K562 (cell line): ENCODE results near the gene SPRYD3. TPM values are rescaled to one million over a fixed set of nuclear protein-coding genes. Genes with fewer than 3 reads are reported as not detected.

Experiments used
- microRNA-seq: library from miRNA; unstranded; fragments of <30 nt; microRNA quantifications from one replicate; pipeline ENCODE4, GENCODE V29; 2018; ENCODE audit warnings: borderline microRNAs expressed
- polyA plus RNA-seq, 8 experiments: library from polyadenylated mRNA; depleted of rRNA in 4 of 8; stranded (reverse) in 5 of 8; unstranded in 3 of 8; fragments of >200 nt; fragmentation: Nextera tagmentation in 2 of 8; fragmentation: Illumina TruSeq in 1 of 8; extraction: Ambion mirVana in 2 of 8; extraction: Trizol in 1 of 8; gene quantifications; 2 replicates each; pipeline versions ENCODE4 v1.2.1 to v1.2.3, GENCODE V29; 2011 to 2014; ENCODE audit warnings: inconsistent platforms in 1 of 8, missing spikeins in 1 of 8
- small RNA-seq: library from RNA; depleted of rRNA; stranded (forward); fragments of <200 nt; gene quantifications from one replicate; pipeline ENCODE3, GENCODE V24; 2014
- total RNA-seq, 7 experiments: library from RNA; depleted of rRNA in 6 of 7; stranded (reverse); fragments of >200 nt in 6 of 7; fragmentation: Illumina TruSeq in 2 of 7; extraction: Trizol in 2 of 7; gene quantifications; 2 replicates each; pipeline versions ENCODE4 v1.2.1 to v1.2.3, GENCODE V29; 2011 to 2021; ENCODE audit warnings: low replicate concordance in 1 of 7

SPRYD3 gene
- total and polyA plus RNA-seq, 9 of the 15 experiments (the other 6 are each of a cell fraction or from before 2014, with no cell fraction given), result 1.5 to 13.6 (median 7.6) TPM

Small RNA genes lying within 50 kb of the gene (microRNA-seq; reads per million reads assigned to microRNA genes)
- gene MIR6757, result not detected

Small RNA genes lying within 50 kb of the gene (small RNA-seq; reads per million reads assigned to genes)
- gene MIR6757, result not detected

Other genes starting within 250 kb of the SPRYD3 start
Only the 7 nearest of the 16 such genes appear.
- 617 and 636 TPM in 2 replicates for gene EIF4B, start 72.9 kb downstream of the SPRYD3 start, total RNA-seq (2014; rRNA removed)
- 669 and 710 TPM in 2 replicates for gene EIF4B, start 72.9 kb downstream of the SPRYD3 start, total RNA-seq (2014; rRNA removed; fragmentation: Illumina TruSeq; extraction: Trizol)
- gene EIF4B, start 72.9 kb downstream of the SPRYD3 start, total RNA-seq (2015; rRNA removed; fragmentation: Illumina TruSeq; extraction: Trizol), result 624 and 636 TPM in 2 replicates
- 535 and 617 TPM in 2 replicates for gene EIF4B, start 72.9 kb downstream of the SPRYD3 start, total RNA-seq (2021)
- gene EIF4B, start 72.9 kb downstream of the SPRYD3 start, polyA plus RNA-seq (2011; rRNA removed), result 489 and 497 TPM in 2 replicates
- gene EIF4B, start 72.9 kb downstream of the SPRYD3 start, polyA plus RNA-seq (2014; fragmentation: Illumina TruSeq; extraction: Trizol), result 552 and 578 TPM in 2 replicates
- gene EIF4B, start 72.9 kb downstream of the SPRYD3 start, polyA plus RNA-seq (2014; fragmentation: Nextera tagmentation; extraction: Ambion mirVana), result 100 to 1,000 TPM; 138 to 150 TPM
- gene EIF4B, start 72.9 kb downstream of the SPRYD3 start, polyA plus RNA-seq (2014; rRNA removed), result 312 and 317 TPM in 2 replicates
- 1.2 and 1.3 TPM in 2 replicates for gene TNS2, start 29.3 kb downstream of the SPRYD3 start, total RNA-seq (2014; rRNA removed)
- gene TNS2, start 29.3 kb downstream of the SPRYD3 start, total RNA-seq (2014; rRNA removed; fragmentation: Illumina TruSeq; extraction: Trizol), result 0.41 and 0.73 TPM in 2 replicates
- gene TNS2, start 29.3 kb downstream of the SPRYD3 start, total RNA-seq (2015; rRNA removed; fragmentation: Illumina TruSeq; extraction: Trizol), result 0.65 and 0.79 TPM in 2 replicates
- 2.8 and 3.1 TPM in 2 replicates for gene TNS2, start 29.3 kb downstream of the SPRYD3 start, total RNA-seq (2021)
- 1.3 and 1.7 TPM in 2 replicates for gene TNS2, start 29.3 kb downstream of the SPRYD3 start, polyA plus RNA-seq (2011; rRNA removed)
- gene TNS2, start 29.3 kb downstream of the SPRYD3 start, polyA plus RNA-seq (2014; fragmentation: Illumina TruSeq; extraction: Trizol), result 1.4 and 1.6 TPM in 2 replicates
- gene TNS2, start 29.3 kb downstream of the SPRYD3 start, polyA plus RNA-seq (2014; fragmentation: Nextera tagmentation; extraction: Ambion mirVana), result under 1 TPM in 1 of 2 experiments, not detected in 1; 0.28 TPM
- gene TNS2, start 29.3 kb downstream of the SPRYD3 start, polyA plus RNA-seq (2014; rRNA removed), result 1.0 and 2.8 TPM in 2 replicates
- 1.2 and 1.6 TPM in 2 replicates for gene IGFBP6, start 18.3 kb upstream of the SPRYD3 start, total RNA-seq (2014; rRNA removed)
- gene IGFBP6, start 18.3 kb upstream of the SPRYD3 start, total RNA-seq (2014; rRNA removed; fragmentation: Illumina TruSeq; extraction: Trizol), result 0.36 and 0.61 TPM in 2 replicates
- gene IGFBP6, start 18.3 kb upstream of the SPRYD3 start, total RNA-seq (2015; rRNA removed; fragmentation: Illumina TruSeq; extraction: Trizol), result 0.38 and 0.76 TPM in 2 replicates
- 1.4 and 2.3 TPM in 2 replicates for gene IGFBP6, start 18.3 kb upstream of the SPRYD3 start, total RNA-seq (2021)
- gene IGFBP6, start 18.3 kb upstream of the SPRYD3 start, polyA plus RNA-seq (2011; rRNA removed), result 0.24 and 1.4 TPM in 2 replicates
- gene IGFBP6, start 18.3 kb upstream of the SPRYD3 start, polyA plus RNA-seq (2014; fragmentation: Illumina TruSeq; extraction: Trizol), result 0.52 and 0.62 TPM in 2 replicates
- gene IGFBP6, start 18.3 kb upstream of the SPRYD3 start, polyA plus RNA-seq (2014; fragmentation: Nextera tagmentation; extraction: Ambion mirVana), result under 1 TPM; 0.15 to 0.23 TPM
- 0.54 and 2.4 TPM in 2 replicates for gene IGFBP6, start 18.3 kb upstream of the SPRYD3 start, polyA plus RNA-seq (2014; rRNA removed)
- not detected in 2 replicates for gene SOAT2, start 24.1 kb upstream of the SPRYD3 start, total RNA-seq (2014; rRNA removed)
- not detected in 2 replicates for gene SOAT2, start 24.1 kb upstream of the SPRYD3 start, total RNA-seq (2014; rRNA removed; fragmentation: Illumina TruSeq; extraction: Trizol)
- gene SOAT2, start 24.1 kb upstream of the SPRYD3 start, total RNA-seq (2015; rRNA removed; fragmentation: Illumina TruSeq; extraction: Trizol), result not detected in 2 replicates
- gene SOAT2, start 24.1 kb upstream of the SPRYD3 start, total RNA-seq (2021), result not detected in 2 replicates
- not detected in 2 replicates for gene SOAT2, start 24.1 kb upstream of the SPRYD3 start, polyA plus RNA-seq (2011; rRNA removed)
- gene SOAT2, start 24.1 kb upstream of the SPRYD3 start, polyA plus RNA-seq (2014; fragmentation: Illumina TruSeq; extraction: Trizol), result not detected in 2 replicates
- not detected for gene SOAT2, start 24.1 kb upstream of the SPRYD3 start, polyA plus RNA-seq (2014; fragmentation: Nextera tagmentation; extraction: Ambion mirVana)
- 0.04 TPM in 1 of 2 replicates, not detected in the other for gene SOAT2, start 24.1 kb upstream of the SPRYD3 start, polyA plus RNA-seq (2014; rRNA removed)
- gene ZNF740, start 101.3 kb upstream of the SPRYD3 start, total RNA-seq (2014; rRNA removed), result 15.1 and 16.1 TPM in 2 replicates
- gene ZNF740, start 101.3 kb upstream of the SPRYD3 start, total RNA-seq (2014; rRNA removed; fragmentation: Illumina TruSeq; extraction: Trizol), result 18.6 and 19.9 TPM in 2 replicates
- 13.3 and 13.6 TPM in 2 replicates for gene ZNF740, start 101.3 kb upstream of the SPRYD3 start, total RNA-seq (2015; rRNA removed; fragmentation: Illumina TruSeq; extraction: Trizol)
- 39.6 and 46.4 TPM in 2 replicates for gene ZNF740, start 101.3 kb upstream of the SPRYD3 start, total RNA-seq (2021)
- gene ZNF740, start 101.3 kb upstream of the SPRYD3 start, polyA plus RNA-seq (2011; rRNA removed), result 33.1 and 34.9 TPM in 2 replicates
- gene ZNF740, start 101.3 kb upstream of the SPRYD3 start, polyA plus RNA-seq (2014; fragmentation: Illumina TruSeq; extraction: Trizol), result 19.2 and 21.0 TPM in 2 replicates
- gene ZNF740, start 101.3 kb upstream of the SPRYD3 start, polyA plus RNA-seq (2014; fragmentation: Nextera tagmentation; extraction: Ambion mirVana), result 1 to 10 TPM in 1 of 2 experiments, under 1 TPM in 1; 0.57 to 1.4 TPM
- gene ZNF740, start 101.3 kb upstream of the SPRYD3 start, polyA plus RNA-seq (2014; rRNA removed), result 20.6 and 22.1 TPM in 2 replicates
- gene CSAD, start 101.5 kb upstream of the SPRYD3 start, total RNA-seq (2014; rRNA removed), result 8.1 and 8.5 TPM in 2 replicates
- 5.7 and 8.1 TPM in 2 replicates for gene CSAD, start 101.5 kb upstream of the SPRYD3 start, total RNA-seq (2014; rRNA removed; fragmentation: Illumina TruSeq; extraction: Trizol)
- gene CSAD, start 101.5 kb upstream of the SPRYD3 start, total RNA-seq (2015; rRNA removed; fragmentation: Illumina TruSeq; extraction: Trizol), result 6.7 and 7.0 TPM in 2 replicates
- gene CSAD, start 101.5 kb upstream of the SPRYD3 start, total RNA-seq (2021), result 10.3 and 10.9 TPM in 2 replicates
- 19.6 and 26.6 TPM in 2 replicates for gene CSAD, start 101.5 kb upstream of the SPRYD3 start, polyA plus RNA-seq (2011; rRNA removed)
- gene CSAD, start 101.5 kb upstream of the SPRYD3 start, polyA plus RNA-seq (2014; fragmentation: Illumina TruSeq; extraction: Trizol), result 11.1 and 16.8 TPM in 2 replicates
- gene CSAD, start 101.5 kb upstream of the SPRYD3 start, polyA plus RNA-seq (2014; fragmentation: Nextera tagmentation; extraction: Ambion mirVana), result 1 to 10 TPM; 1.8 to 2.4 TPM
- 17.1 TPM in 2 replicates for gene CSAD, start 101.5 kb upstream of the SPRYD3 start, polyA plus RNA-seq (2014; rRNA removed)
- 1.3 and 1.9 TPM in 2 replicates for gene ITGB7, start 127.9 kb upstream of the SPRYD3 start, total RNA-seq (2014; rRNA removed)
- 0.41 and 0.55 TPM in 2 replicates for gene ITGB7, start 127.9 kb upstream of the SPRYD3 start, total RNA-seq (2014; rRNA removed; fragmentation: Illumina TruSeq; extraction: Trizol)
- gene ITGB7, start 127.9 kb upstream of the SPRYD3 start, total RNA-seq (2015; rRNA removed; fragmentation: Illumina TruSeq; extraction: Trizol), result 0.54 and 0.64 TPM in 2 replicates
- gene ITGB7, start 127.9 kb upstream of the SPRYD3 start, total RNA-seq (2021), result 2.0 and 3.5 TPM in 2 replicates
- gene ITGB7, start 127.9 kb upstream of the SPRYD3 start, polyA plus RNA-seq (2011; rRNA removed), result 0.98 and 1.5 TPM in 2 replicates
- gene ITGB7, start 127.9 kb upstream of the SPRYD3 start, polyA plus RNA-seq (2014; fragmentation: Illumina TruSeq; extraction: Trizol), result 0.57 and 0.67 TPM in 2 replicates
- gene ITGB7, start 127.9 kb upstream of the SPRYD3 start, polyA plus RNA-seq (2014; fragmentation: Nextera tagmentation; extraction: Ambion mirVana), result under 1 TPM; 0.06 to 0.10 TPM
- 1.2 and 1.9 TPM in 2 replicates for gene ITGB7, start 127.9 kb upstream of the SPRYD3 start, polyA plus RNA-seq (2014; rRNA removed)